OCI-LY1 (cell line): ENCODE data around the gene NDFIP1.

Experiments
- EZH2 ChIP-seq: fragments of 200-600 bp; sonication (generic), shearing (Covaris generic); IDR thresholded peaks from 2 replicates; pipeline ENCODE4 v1.8.0; 2017; ENCODE audit warnings: borderline replicate concordance, mixed run types, mild to moderate bottlenecking, antibody characterized with exemption, low read length, moderate library complexity, mixed read lengths
- TF ChIP-seq, protein P1 (sequence below): fragments of 200-600 bp; sonication (generic), shearing (Covaris generic); IDR thresholded peaks from 2 replicates; pipeline ENCODE4 v1.5.1; 2017; ENCODE audit warnings: mild to moderate bottlenecking, antibody characterized with exemption, low read length, moderate library complexity, mixed read lengths

DNA sequence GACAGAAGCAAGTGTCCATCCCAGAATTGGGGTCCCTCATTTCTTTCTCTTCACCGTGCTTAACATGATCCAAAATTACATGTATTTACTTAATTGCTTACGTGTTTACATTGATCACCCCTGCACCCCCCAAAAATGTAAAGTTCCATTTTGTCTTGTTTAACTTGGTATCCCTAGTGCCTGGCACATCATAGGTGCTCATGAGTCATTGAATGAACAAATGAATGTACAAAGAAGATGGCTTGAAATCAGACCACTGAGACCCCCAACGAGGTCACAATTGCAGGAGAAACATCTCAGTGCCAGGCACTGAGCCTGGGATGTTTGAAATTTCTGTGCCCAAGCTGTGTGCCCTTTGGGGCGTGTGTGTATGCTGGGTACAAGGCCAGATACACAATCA lies 45.2 kb upstream of the NDFIP1 start:
- TF ChIP-seq, protein P1, sequence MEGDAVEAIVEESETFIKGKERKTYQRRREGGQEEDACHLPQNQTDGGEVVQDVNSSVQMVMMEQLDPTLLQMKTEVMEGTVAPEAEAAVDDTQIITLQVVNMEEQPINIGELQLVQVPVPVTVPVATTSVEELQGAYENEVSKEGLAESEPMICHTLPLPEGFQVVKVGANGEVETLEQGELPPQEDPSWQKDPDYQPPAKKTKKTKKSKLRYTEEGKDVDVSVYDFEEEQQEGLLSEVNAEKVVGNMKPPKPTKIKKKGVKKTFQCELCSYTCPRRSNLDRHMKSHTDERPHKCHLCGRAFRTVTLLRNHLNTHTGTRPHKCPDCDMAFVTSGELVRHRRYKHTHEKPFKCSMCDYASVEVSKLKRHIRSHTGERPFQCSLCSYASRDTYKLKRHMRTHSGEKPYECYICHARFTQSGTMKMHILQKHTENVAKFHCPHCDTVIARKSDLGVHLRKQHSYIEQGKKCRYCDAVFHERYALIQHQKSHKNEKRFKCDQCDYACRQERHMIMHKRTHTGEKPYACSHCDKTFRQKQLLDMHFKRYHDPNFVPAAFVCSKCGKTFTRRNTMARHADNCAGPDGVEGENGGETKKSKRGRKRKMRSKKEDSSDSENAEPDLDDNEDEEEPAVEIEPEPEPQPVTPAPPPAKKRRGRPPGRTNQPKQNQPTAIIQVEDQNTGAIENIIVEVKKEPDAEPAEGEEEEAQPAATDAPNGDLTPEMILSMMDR: no peak
- no peak for TF ChIP-seq EZH2
